Activated CD4-positive, alpha-beta T cell treated with anti-CD3 and anti-CD28 coated beads, Interleukin-2, Interleukin-4, amounts not matched to agents 100 ng/mL and 50 ng/mL, durations not matched to agents 16 hours and 8 hours (primary cell): ENCODE results near the gene GRM2.

Experiments used
- DNase-seq: peaks from one replicate; pipeline ENCODE4 v3.0.0-alpha.2; 2020; ENCODE audit warnings: low spot score

GRM2 gene

GRCh38 chr3:51706788-51707731 lies at the start of gene GRM2:
Gene GRM2 (plus strand): TSS chr3:51707068. CDS start chr3:51708984, 1,916 bp downstream.
- DNase-seq = no peak

GRCh38 chr3:51657234-51657633 lies 49.6 kb upstream of the GRM2 start:
- no peak for DNase-seq

- no peak for DNase-seq
These were observed 46.9 kb upstream of the GRM2 start for GRCh38 chr3:51659942-51660341.

- no peak for DNase-seq
These were observed 44.4 kb upstream of the GRM2 start for GRCh38 chr3:51662456-51662855.

GRCh38 chr3:51668756-51669155 lies 38.1 kb upstream of the GRM2 start:
- DNase-seq = no peak

GRCh38 chr3:51669241-51670052 lies 37.4 kb upstream of the GRM2 start:
- DNase-seq = peak; percentile 86

GRCh38 chr3:51670053-51670822 lies 36.6 kb upstream of the GRM2 start:
- no peak for DNase-seq

GRCh38 chr3:51670823-51671733 lies 35.8 kb upstream of the GRM2 start, which contains the start of gene TEX264:
Gene TEX264 (plus strand): TSS chr3:51671252. CDS start chr3:51674305, 3,053 bp downstream.
- peak; percentile 92 for DNase-seq

- DNase-seq = peak; percentile 70
These were observed 35.0 kb upstream of the GRM2 start for GRCh38 chr3:51671734-51672475.

GRCh38 chr3:51673181-51673801 lies 33.6 kb upstream of the GRM2 start:
- no peak for DNase-seq

- DNase-seq = no peak
These were observed 32.8 kb upstream of the GRM2 start for GRCh38 chr3:51673802-51674654.

GRCh38 chr3:51675201-51675611 lies 31.7 kb upstream of the GRM2 start:
- DNase-seq = peak; percentile 68

- no peak for DNase-seq
These were observed 30.7 kb upstream of the GRM2 start for GRCh38 chr3:51676102-51676640.

- DNase-seq = no peak
These were observed 29.5 kb upstream of the GRM2 start for GRCh38 chr3:51677358-51677757.

- no peak for DNase-seq
These were observed 28.7 kb upstream of the GRM2 start for GRCh38 chr3:51678186-51678585.

GRCh38 chr3:51678641-51679040 lies 28.2 kb upstream of the GRM2 start:
- DNase-seq = no peak

GRCh38 chr3:51679318-51679717 lies 27.6 kb upstream of the GRM2 start:
- no peak for DNase-seq

GRCh38 chr3:51679777-51680176 lies 27.1 kb upstream of the GRM2 start:
- DNase-seq = no peak
